ENCODE data around the gene TMEM117.

TMEM117 gene

DNA sequence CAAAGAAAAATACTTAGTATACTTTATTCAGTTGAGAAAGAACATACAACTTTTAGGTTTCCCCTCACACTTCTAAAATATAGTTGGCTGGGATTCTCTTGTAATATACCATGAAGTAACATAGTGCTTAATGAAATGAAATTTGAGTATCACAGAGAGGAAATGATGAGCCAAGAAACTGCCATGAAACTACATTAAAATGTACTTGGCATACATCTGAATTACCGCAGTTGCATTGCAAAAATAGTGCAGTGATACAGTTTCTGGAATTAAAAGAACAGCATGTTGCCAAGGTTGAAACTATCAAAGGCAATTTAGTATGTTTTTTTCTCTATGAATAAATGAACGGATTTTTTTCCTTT, 389.2 kb downstream of the TMEM117 start (continued):
- TF ChIP-seq, protein P1, sequence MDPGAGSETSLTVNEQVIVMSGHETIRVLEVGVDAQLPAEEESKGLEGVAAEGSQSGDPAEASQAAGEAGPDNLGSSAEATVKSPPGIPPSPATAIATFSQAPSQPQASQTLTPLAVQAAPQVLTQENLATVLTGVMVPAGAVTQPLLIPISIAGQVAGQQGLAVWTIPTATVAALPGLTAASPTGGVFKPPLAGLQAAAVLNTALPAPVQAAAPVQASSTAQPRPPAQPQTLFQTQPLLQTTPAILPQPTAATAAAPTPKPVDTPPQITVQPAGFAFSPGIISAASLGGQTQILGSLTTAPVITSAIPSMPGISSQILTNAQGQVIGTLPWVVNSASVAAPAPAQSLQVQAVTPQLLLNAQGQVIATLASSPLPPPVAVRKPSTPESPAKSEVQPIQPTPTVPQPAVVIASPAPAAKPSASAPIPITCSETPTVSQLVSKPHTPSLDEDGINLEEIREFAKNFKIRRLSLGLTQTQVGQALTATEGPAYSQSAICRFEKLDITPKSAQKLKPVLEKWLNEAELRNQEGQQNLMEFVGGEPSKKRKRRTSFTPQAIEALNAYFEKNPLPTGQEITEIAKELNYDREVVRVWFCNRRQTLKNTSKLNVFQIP (CRISPR knock-in tag; IDR thresholded peaks at IDR 0.05; ENCODE audit: borderline replicate concordance, low read depth), result no peak
- TF ChIP-seq ZNF565 (CRISPR knock-in tag; conservative IDR thresholded peaks at IDR 0.05; ENCODE audit: low read depth), result no peak

DNA sequence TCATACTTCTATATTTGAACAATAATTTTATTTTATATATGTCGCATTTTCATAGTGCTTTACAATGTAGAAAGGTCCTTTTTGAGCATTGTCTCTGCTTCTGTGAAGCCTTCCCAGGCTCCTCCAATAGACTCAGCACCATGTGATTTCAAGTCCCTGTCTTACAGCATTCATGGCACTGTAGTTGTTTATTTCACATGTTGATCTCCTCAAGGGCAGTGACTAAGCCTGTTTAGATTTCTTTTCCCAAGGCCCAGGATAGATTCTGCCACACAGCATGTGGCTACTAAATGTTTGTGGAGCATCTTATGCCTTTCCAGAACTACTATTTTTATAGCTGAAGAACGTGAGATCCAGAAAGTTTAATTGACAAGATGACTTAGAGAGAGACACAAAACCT, 391.7 kb downstream of the TMEM117 start:
- ATAC-seq, result no peak
- no peak for TF ChIP-seq PATZ1 (CRISPR knock-in tag; IDR thresholded peaks at IDR 0.05; ENCODE audit: borderline replicate concordance)
- TF ChIP-seq GLIS3 (CRISPR knock-in tag; IDR thresholded peaks at IDR 0.05), result no peak
- no peak for TF ChIP-seq RARB (CRISPR knock-in tag; IDR thresholded peaks at IDR 0.05)
- TF ChIP-seq ISL1 (CRISPR knock-in tag; IDR thresholded peaks at IDR 0.05), result no peak
- no peak for TF ChIP-seq ZC3H10 (CRISPR knock-in tag; IDR thresholded peaks at IDR 0.05)
- no peak for TF ChIP-seq ZNF70 (CRISPR knock-in tag; IDR thresholded peaks at IDR 0.05)
- TF ChIP-seq BACH2 (CRISPR knock-in tag; IDR thresholded peaks at IDR 0.05; ENCODE audit: borderline replicate concordance), result no peak
- TF ChIP-seq, protein P2, sequence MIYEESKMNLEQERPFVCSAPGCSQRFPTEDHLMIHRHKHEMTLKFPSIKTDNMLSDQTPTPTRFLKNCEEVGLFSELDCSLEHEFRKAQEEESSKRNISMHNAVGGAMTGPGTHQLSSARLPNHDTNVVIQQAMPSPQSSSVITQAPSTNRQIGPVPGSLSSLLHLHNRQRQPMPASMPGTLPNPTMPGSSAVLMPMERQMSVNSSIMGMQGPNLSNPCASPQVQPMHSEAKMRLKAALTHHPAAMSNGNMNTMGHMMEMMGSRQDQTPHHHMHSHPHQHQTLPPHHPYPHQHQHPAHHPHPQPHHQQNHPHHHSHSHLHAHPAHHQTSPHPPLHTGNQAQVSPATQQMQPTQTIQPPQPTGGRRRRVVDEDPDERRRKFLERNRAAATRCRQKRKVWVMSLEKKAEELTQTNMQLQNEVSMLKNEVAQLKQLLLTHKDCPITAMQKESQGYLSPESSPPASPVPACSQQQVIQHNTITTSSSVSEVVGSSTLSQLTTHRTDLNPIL (CRISPR knock-in tag; IDR thresholded peaks at IDR 0.05; ENCODE audit: low read depth), result no peak
- no peak for TF ChIP-seq ZNF565 (CRISPR knock-in tag; conservative IDR thresholded peaks at IDR 0.05; ENCODE audit: low read depth)
- TF ChIP-seq TCF4 (CRISPR knock-in tag; IDR thresholded peaks at IDR 0.05; ENCODE audit: borderline replicate concordance), result no peak
- no peak for TF ChIP-seq TOX (CRISPR knock-in tag; IDR thresholded peaks at IDR 0.05; ENCODE audit: borderline replicate concordance)
- no peak for TF ChIP-seq PPARA (CRISPR knock-in tag; IDR thresholded peaks at IDR 0.05; ENCODE audit: borderline replicate concordance)

DNA sequence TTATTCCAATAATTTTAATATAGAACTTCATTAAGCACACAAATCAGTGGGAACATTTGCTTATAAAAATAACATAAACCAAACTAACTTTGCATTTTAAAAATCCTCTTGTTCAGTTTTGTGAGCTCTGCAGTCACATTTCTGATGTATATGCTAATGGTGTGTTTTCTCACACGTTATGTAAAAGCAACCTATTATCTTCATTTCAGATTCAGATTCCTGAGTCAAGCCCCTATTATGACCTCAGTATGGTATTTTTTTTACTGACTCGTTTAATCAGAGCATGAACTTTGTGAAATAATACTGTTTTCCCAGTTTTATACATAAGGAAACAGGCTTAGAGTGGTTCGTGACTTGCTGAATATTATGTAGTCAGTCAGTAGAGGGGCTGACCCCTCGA, 394.0 kb downstream of the TMEM117 start:
- TF ChIP-seq ESRRG (CRISPR knock-in tag; IDR thresholded peaks at IDR 0.05) (no peak), ZNF565 (CRISPR knock-in tag; conservative IDR thresholded peaks at IDR 0.05; ENCODE audit: low read depth) (no peak), ARNTL (CRISPR knock-in tag; IDR thresholded peaks at IDR 0.05; ENCODE audit: borderline replicate concordance, low read depth) (no peak), ZNF70 (CRISPR knock-in tag; IDR thresholded peaks at IDR 0.05) (no peak)
- TF ChIP-seq, protein P1 (CRISPR knock-in tag; IDR thresholded peaks at IDR 0.05; ENCODE audit: borderline replicate concordance, low read depth), result no peak
- no peak for ATAC-seq

GRCh38 chr12:44235674-44236073, 399.8 kb downstream of the TMEM117 start:
- TF ChIP-seq, protein P1 (CRISPR knock-in tag; IDR thresholded peaks at IDR 0.05; ENCODE audit: borderline replicate concordance, low read depth), result no peak
- TF ChIP-seq ARNTL (CRISPR knock-in tag; IDR thresholded peaks at IDR 0.05; ENCODE audit: borderline replicate concordance, low read depth) (no peak), ESRRG (CRISPR knock-in tag; IDR thresholded peaks at IDR 0.05) (no peak), SNAI2 (CRISPR knock-in tag; IDR thresholded peaks at IDR 0.05) (no peak), GLIS3 (CRISPR knock-in tag; IDR thresholded peaks at IDR 0.05) (no peak), ZNF565 (CRISPR knock-in tag; conservative IDR thresholded peaks at IDR 0.05; ENCODE audit: low read depth) (no peak), ISL1 (CRISPR knock-in tag; IDR thresholded peaks at IDR 0.05) (no peak), ZFP3 (CRISPR knock-in tag; IDR thresholded peaks at IDR 0.05) (no peak), TCF4 (CRISPR knock-in tag; IDR thresholded peaks at IDR 0.05; ENCODE audit: borderline replicate concordance) (no peak), ZFP30 (CRISPR knock-in tag; IDR thresholded peaks at IDR 0.05) (no peak), RARB (CRISPR knock-in tag; IDR thresholded peaks at IDR 0.05) (no peak), ZC3H10 (CRISPR knock-in tag; IDR thresholded peaks at IDR 0.05) (no peak)
- TF ChIP-seq, protein P3, sequence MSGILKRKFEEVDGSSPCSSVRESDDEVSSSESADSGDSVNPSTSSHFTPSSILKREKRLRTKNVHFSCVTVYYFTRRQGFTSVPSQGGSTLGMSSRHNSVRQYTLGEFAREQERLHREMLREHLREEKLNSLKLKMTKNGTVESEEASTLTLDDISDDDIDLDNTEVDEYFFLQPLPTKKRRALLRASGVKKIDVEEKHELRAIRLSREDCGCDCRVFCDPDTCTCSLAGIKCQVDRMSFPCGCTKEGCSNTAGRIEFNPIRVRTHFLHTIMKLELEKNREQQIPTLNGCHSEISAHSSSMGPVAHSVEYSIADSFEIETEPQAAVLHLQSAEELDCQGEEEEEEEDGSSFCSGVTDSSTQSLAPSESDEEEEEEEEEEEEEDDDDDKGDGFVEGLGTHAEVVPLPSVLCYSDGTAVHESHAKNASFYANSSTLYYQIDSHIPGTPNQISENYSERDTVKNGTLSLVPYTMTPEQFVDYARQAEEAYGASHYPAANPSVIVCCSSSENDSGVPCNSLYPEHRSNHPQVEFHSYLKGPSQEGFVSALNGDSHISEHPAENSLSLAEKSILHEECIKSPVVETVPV (CRISPR knock-in tag; IDR thresholded peaks at IDR 0.05), result no peak
- ATAC-seq, result no peak

Measured in SK-N-SH treated with all-trans-retinoic acid at 6 μM for 48 hours (cell line).